Tibial nerve (tissue), 4 donors: ENCODE results near the gene LMBRD2. TPM values are rescaled to one million over a fixed set of nuclear protein-coding genes. Genes with fewer than 3 reads are reported as not detected.
"Not testable (repeated sequence)": the region's sequence is repeated elsewhere in the genome, so short reads cannot be mapped to it uniquely, and the experiment has no call there.

Experiments
- DNase-seq, 2 donors: peaks; one replicate each; pipeline ENCODE4 v3.0.0-alpha.2; 2019; ENCODE audit warnings: low spot score in 2 of 2
- H3K27ac ChIP-seq, 4 donors: fragments of 200-600 bp; sonication (generic) in 3 of 4; one replicate each; pipeline ENCODE4 v1.5.1; 2017 to 2019; ENCODE audit warnings: mild to moderate bottlenecking in 1 of 4
- H3K27me3 ChIP-seq, 2 donors: fragments of 200-600 bp; sonication (generic) in 1 of 2; one replicate each; pipeline versions ENCODE4 v1.5.1 to v1.6.0; 2017 to 2019
- H3K36me3 ChIP-seq, 3 donors: fragments of 200-600 bp; sonication (generic); one replicate each; pipeline ENCODE4 v1.5.1; 2018 to 2019
- H3K4me1 ChIP-seq, 4 donors: fragments of 200-600 bp; sonication (generic) in 3 of 4; one replicate each; pipeline ENCODE4 v1.5.1; 2017 to 2019
- H3K4me3 ChIP-seq, 4 donors: fragments of 200-600 bp; sonication (generic) in 3 of 4; one replicate each; pipeline ENCODE4 v1.5.1; 2017 to 2019; ENCODE audit warnings: mild to moderate bottlenecking in 1 of 4, moderate library complexity in 1 of 4
- H3K9me3 ChIP-seq, 4 donors: fragments of 200-600 bp; sonication (generic) in 3 of 4; one replicate each; pipeline ENCODE4 v1.5.1; 2017 to 2019
- EP300 ChIP-seq, 2 donors: sonication (generic); formaldehyde crosslinking; IDR thresholded peaks; one replicate each; pipeline ENCODE4 v1.6.1; 2017; ENCODE audit warnings: antibody characterized with exemption in 2 of 2, mild to moderate bottlenecking in 1 of 2
- POLR2A ChIP-seq, 2 donors: fragments of 450-650 bp; IDR thresholded peaks; one replicate each; pipeline ENCODE4 v1.6.1; 2017; ENCODE audit warnings: antibody characterized with exemption in 2 of 2, mild to moderate bottlenecking in 2 of 2, moderate library complexity in 2 of 2
- WGBS, 2 donors: methylation state at CpG; one replicate each; pipeline ENCODE4 v1.1.5; 2018; 5-methylcytosine and 5-hydroxymethylcytosine counted together
- total RNA-seq, 4 donors: library from RNA; depleted of rRNA; stranded (reverse); fragments of >200 nt; gene quantifications; one replicate each; pipeline ENCODE4 v1.1.0, GENCODE V29; 2016
- TF ChIP-seq, protein P1 (sequence below), 5 experiments: fragments of 200-600 bp in 3 of 5; fragments of 450-650 bp in 2 of 5; sonication (generic) in 3 of 5; IDR thresholded peaks; one replicate each; pipeline ENCODE4 v1.5.1; 2016 to 2019; ENCODE audit warnings: antibody characterized with exemption in 5 of 5, mild to moderate bottlenecking in 3 of 5, moderate library complexity in 2 of 5

Gene LMBRD2
- total RNA-seq, 4 donors from 2014 or later: 9.0 to 29.7 (median 15.6) TPM

DNA sequence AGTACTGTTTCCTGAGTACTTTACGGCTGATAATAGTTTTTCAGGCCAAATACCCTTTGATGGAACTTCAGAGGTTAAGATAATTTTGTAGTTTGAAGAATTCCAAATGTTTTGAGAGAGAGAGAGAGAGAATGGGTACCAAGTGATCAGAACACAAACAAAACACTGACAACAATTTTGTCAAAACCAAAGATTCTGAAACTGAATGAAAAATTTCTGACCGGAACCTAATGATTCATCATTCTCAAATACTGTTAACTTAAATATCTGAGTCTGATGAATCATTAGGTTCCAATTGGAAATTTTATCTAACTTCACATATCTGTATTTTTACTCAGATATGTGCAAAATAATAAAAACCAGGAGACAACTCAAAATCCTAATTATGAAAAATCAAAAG is 4.0 kb downstream of the LMBRD2 start:
- Histone ChIP-seq H3K27me3 (no peaks in the 10 kb centered on the region), H3K4me1 (peaks cover 0 to 26% (median 7%) of the 10 kb centered on the region in 4 donors), H3K4me3 (no peak overlapping the region), H3K27ac (no peak overlapping the region), H3K36me3 (peaks cover 0 to 4% (median 0%) of the 10 kb centered on the region in 3 donors), H3K9me3 (no peaks in the 10 kb centered on the region)
- no peak for TF ChIP-seq EP300 (IDR thresholded peaks at IDR 0.05)
- DNase-seq: no peak
- 84 to 88% methylated on average over 2 of the region's 2 CpGs for WGBS, 2 donors

DNA sequence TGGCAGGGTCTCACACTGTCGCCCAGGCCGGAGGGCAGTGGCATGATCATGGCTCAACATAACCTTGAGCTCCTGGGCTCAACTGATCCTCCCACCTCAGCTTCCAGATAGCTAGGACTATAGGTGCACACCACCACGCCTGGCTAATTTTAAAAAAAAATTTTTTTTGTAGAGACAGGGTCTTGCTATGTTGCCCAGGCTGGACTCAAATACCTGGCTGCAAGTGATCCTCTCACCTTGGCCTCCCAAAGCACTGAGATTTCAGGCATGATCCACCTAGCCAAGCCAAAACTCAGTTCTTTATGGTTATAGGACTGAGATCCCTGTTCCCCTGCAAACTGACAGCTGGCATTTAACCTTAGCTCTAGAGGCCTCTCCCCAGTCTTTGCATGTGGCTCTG is 5.3 kb downstream of the LMBRD2 start:
- Histone ChIP-seq H3K27ac (no peak overlapping the region), H3K27me3 (no peaks in the 10 kb centered on the region), H3K36me3 (peaks cover 0 to 17% (median 0%) of the 10 kb centered on the region in 3 donors), H3K9me3 (no peaks in the 10 kb centered on the region), H3K4me1 (peaks cover 0 to 23% (median 6%) of the 10 kb centered on the region in 4 donors), H3K4me3 (no peak overlapping the region)
- 60 to 63% methylated on average over 3 of the region's 3 CpGs for WGBS, 2 donors
- TF ChIP-seq, protein P1, sequence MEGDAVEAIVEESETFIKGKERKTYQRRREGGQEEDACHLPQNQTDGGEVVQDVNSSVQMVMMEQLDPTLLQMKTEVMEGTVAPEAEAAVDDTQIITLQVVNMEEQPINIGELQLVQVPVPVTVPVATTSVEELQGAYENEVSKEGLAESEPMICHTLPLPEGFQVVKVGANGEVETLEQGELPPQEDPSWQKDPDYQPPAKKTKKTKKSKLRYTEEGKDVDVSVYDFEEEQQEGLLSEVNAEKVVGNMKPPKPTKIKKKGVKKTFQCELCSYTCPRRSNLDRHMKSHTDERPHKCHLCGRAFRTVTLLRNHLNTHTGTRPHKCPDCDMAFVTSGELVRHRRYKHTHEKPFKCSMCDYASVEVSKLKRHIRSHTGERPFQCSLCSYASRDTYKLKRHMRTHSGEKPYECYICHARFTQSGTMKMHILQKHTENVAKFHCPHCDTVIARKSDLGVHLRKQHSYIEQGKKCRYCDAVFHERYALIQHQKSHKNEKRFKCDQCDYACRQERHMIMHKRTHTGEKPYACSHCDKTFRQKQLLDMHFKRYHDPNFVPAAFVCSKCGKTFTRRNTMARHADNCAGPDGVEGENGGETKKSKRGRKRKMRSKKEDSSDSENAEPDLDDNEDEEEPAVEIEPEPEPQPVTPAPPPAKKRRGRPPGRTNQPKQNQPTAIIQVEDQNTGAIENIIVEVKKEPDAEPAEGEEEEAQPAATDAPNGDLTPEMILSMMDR (IDR thresholded peaks at IDR 0.05): no peak
- no peak for TF ChIP-seq POLR2A (IDR thresholded peaks at IDR 0.05)
- TF ChIP-seq EP300 (IDR thresholded peaks at IDR 0.05): no peak
- no peak for DNase-seq

DNA sequence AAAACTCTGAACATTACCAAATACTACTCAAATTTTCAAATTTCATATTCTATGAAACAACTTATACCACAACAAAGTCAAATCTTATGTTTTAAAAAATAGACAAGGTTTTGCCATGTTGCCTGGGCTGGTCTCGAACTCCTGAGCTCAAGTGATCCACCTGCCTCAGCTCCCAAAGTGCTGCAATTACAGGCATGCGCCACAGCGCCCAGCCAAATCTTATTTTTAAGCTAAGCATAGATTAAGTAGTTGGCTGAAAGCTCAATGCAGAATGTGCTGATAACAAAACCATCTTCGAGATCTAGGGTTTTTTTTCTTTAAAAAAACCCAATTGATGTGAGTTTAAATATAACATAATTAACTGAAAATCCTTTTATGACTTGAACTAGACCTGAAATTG is 6.4 kb downstream of the LMBRD2 start:
- Histone ChIP-seq H3K36me3 (peaks cover 0 to 25% (median 2%) of the 10 kb centered on the region in 3 donors), H3K9me3 (no peaks in the 10 kb centered on the region), H3K27ac (no peak overlapping the region), H3K4me3 (no peak overlapping the region), H3K4me1 (peaks cover 0 to 17% (median 2%) of the 10 kb centered on the region in 4 donors), H3K27me3 (no peaks in the 10 kb centered on the region)
- DNase-seq: no peak
- TF ChIP-seq EP300 (IDR thresholded peaks at IDR 0.05) (no peak), POLR2A (IDR thresholded peaks at IDR 0.05) (no peak)
- 91 to 92% methylated on average over 4 of the region's 4 CpGs for WGBS, 2 donors

DNA sequence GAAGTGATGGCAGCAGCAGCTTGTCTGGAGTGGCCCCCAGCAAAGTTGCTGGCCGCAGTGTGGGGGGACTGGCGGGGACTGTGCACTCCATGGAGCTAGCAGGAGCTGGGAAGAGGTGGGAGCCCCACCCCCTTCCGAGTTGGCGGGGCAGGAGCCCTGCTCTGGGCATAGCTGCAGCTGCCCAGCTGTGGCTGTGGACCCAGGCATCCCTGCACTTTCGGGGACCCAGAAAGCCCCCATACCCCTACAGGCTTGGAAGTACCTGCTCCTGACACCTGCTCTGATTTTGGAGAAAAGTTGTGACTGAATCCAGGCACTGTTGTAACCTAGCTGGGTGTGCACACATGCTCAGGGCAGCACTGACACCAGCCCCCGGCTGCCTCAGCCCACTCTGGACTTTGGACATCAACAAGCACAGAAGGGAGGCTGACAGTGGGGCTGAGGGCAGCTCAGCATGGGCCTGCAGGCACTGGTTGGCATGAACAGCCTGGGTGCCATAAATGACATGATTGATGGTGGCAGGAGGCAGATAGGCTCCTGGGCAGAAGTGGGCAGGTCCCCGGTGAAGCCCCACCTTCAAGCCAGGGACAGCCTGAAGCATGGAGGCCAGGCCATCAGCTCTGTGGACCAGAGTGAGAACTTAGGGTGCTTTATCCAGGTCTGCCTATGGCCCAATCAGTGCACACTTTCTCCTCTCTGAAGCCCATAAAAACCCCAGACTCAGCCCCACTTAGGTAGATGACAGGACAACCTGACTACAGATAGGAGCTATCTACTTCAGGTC is 12.6 kb downstream of the LMBRD2 start:
- Histone ChIP-seq H3K27ac (no peak overlapping the region), H3K4me3 (no peak overlapping the region), H3K4me1 (no peaks in the 10 kb centered on the region), H3K27me3 (no peaks in the 10 kb centered on the region), H3K9me3 (peaks cover 0 to 4% (median 0%) of the 10 kb centered on the region in 4 donors), H3K36me3 (peaks cover 0 to 66% (median 9%) of the 10 kb centered on the region in 3 donors)
- WGBS, 2 donors: 94 to 95% methylated on average over 7 of the region's 7 CpGs
- TF ChIP-seq, protein P1 (IDR thresholded peaks at IDR 0.05): no peak
- TF ChIP-seq POLR2A (IDR thresholded peaks at IDR 0.05) (no peak), EP300 (IDR thresholded peaks at IDR 0.05) (no peak)
- no peak for DNase-seq

DNA sequence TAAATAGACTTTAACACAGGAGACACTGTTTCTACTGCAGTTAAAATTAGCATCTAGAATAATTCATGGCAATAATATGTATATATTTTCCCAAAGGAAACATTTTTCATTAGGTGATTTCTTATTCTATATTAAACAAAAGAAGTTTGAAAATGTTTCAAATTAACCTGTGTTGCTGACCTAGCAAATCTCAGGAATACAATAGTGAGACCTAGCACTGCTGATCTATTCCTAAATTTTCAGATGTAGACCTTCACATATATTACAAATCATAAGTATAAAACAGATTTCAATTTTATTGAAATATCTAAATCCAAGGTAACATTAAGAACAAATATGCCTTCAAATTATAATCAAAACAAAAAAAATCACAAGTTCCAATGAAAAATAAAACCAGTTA is 15.1 kb downstream of the LMBRD2 start:
- peaks cover 0 to 68% (median 9%) of the 10 kb centered on the region in 3 donors for H3K36me3 ChIP-seq
- TF ChIP-seq EP300 (IDR thresholded peaks at IDR 0.05): no peak
- no peak for TF ChIP-seq POLR2A (IDR thresholded peaks at IDR 0.05)
- TF ChIP-seq, protein P1 (IDR thresholded peaks at IDR 0.05): no peak

DNA sequence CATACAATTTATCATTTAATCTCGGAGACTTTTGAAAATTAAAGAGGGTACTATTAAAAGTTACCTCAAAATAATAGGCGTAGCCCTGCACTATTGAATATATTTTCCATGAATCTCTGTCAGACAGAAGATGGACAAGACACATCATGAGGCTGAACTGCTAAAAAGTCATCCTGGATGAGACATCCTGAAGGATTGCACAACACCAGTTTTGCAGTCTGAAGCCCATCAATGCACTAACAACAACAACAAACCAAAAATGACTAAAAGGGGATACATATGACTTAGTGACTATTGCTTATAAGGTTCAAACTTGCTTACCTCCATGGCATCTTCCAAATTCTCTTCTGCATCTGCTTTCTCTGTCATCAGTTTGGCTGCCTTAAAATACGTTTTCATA is 15.7 kb downstream of the LMBRD2 start:
- Histone ChIP-seq H3K36me3 (peaks cover 0 to 68% (median 9%) of the 10 kb centered on the region in 3 donors), H3K4me1 (no peaks in the 10 kb centered on the region), H3K27ac (no peak overlapping the region), H3K4me3 (no peak overlapping the region), H3K27me3 (no peaks in the 10 kb centered on the region), H3K9me3 (peaks cover 0 to 4% (median 0%) of the 10 kb centered on the region in 4 donors)
- no peak for DNase-seq
- TF ChIP-seq, protein P1 (IDR thresholded peaks at IDR 0.05): no peak
- TF ChIP-seq EP300 (IDR thresholded peaks at IDR 0.05): no peak
- WGBS, 2 donors: 97% methylated on average over 3 of the region's 3 CpGs

More for the DNA sequence above, 15.1 kb downstream of the LMBRD2 start:
- H3K4me1 ChIP-seq: no peaks in the 10 kb centered on the region
- H3K9me3 ChIP-seq: peaks cover 0 to 4% (median 0%) of the 10 kb centered on the region in 4 donors
- no peaks in the 10 kb centered on the region for H3K27me3 ChIP-seq
- no peak overlapping the region for H3K4me3 ChIP-seq
- DNase-seq: no peak
- no peak overlapping the region for H3K27ac ChIP-seq

DNA sequence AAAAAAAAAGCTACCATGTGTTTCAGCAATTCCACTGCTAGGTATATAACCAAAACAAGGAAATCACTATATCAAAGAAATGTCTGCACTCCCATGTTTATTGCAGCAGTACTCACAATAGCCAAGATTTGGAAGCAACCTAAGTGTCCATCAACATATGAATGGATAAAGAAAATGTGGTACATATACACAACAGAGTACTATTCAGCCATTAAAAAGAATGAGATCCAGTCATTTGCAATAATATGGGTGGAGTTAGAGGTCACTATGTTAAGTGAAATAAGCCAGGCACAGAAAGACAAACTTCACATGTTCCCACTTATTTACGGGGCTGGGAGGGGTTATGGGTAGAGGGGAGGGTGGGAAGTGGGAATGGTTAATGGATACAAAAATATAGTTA is 18.7 kb downstream of the LMBRD2 start:
- H3K4me1 ChIP-seq, H3K27ac ChIP-seq, DNase-seq, H3K27me3 ChIP-seq, H3K4me3 ChIP-seq: not testable (repeated sequence)
- Histone ChIP-seq H3K36me3 (peaks cover 0 to 74% (median 0%) of the 10 kb centered on the region in 3 donors), H3K9me3 (peaks cover 0 to 15% (median 3%) of the 10 kb centered on the region in 4 donors)
- WGBS, 2 donors: 97% methylated on average over 1 of the region's 1 CpG

DNA sequence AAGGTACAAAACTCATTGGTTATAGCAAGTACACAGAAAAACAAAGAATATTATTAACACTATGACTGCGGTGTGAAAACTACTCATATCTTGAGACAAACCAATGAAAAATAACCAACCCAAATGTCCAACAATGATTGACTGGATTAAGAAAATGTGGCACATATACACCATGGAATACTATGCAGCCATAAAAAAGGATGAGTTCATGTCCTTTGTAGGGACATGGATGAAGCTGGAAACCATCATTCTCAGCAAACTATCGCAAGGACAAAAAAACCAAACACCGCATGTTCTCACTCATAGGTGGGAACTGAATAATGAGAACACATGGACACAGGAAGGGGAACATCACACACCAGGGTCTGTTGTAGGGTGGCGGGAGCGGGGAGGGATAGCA is 22.0 kb downstream of the LMBRD2 start:
- not testable (repeated sequence) for H3K27me3 ChIP-seq, DNase-seq, H3K4me3 ChIP-seq, H3K4me1 ChIP-seq, H3K27ac ChIP-seq
- peaks cover 0 to 15% (median 3%) of the 10 kb centered on the region in 4 donors for H3K9me3 ChIP-seq
- peaks cover 0 to 67% (median 0%) of the 10 kb centered on the region in 3 donors for H3K36me3 ChIP-seq
- WGBS, 2 donors: 97% methylated on average over 4 to 5 of the region's 5 CpGs
